IPS-NIHi11 (cell line): Measurements from ENCODE around the gene PTPN2.
"Not testable (repeated sequence)": the region's sequence is repeated elsewhere in the genome, so short reads cannot be mapped to it uniquely, and the experiment has no call there.

ENCODE experiments used
- DNase-seq: peaks from one replicate; pipeline ENCODE4 v3.0.0; 2012; ENCODE audit warnings: mixed read lengths, low spot score

The PTPN2 gene

GRCh38 chr18:12825230-12825629 is 58.8 kb downstream of the PTPN2 start:
- DNase-seq = no peak

DNA sequence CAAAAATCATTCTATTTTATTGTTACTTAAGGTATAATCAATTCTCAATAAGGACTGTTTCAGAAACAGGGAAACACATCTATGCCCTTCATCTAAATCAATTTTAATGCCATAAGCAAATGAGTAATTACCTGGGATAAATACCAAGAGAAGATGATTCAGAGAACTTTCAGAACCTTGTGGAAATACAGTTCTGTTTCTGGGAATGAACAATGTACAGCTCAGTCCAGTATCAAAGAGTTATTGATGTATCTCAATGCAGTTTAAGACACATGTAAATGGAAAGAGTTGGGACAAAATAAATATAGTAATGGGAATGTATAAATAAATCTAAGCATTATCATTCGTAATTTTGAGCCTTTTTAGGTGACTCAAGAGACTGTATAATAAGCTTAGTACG is 60.1 kb downstream of the PTPN2 start:
- DNase-seq = no peak

DNA sequence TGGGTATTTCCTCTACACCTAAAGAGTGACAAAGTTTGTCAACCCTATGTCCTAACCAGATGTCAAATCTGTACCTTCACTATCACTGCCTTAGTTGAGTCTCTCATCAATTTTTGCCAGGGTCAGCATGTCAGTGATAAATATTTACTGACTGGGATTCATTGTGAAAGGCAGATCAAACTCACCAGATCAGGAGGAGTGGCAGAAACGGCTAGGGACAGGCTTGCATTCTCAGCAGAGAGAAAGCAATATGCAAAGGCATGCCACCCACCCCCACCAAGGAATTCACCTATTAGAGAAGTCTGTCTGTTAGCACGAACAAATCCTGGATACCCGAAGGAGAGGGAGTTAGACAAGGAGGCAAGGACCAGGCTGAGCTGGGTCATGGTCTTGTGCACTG is 62.6 kb downstream of the PTPN2 start:
- DNase-seq = peak; percentile 56

GRCh38 chr18:12820506-12820905 is 63.5 kb downstream of the PTPN2 start:
- DNase-seq = no peak

DNA sequence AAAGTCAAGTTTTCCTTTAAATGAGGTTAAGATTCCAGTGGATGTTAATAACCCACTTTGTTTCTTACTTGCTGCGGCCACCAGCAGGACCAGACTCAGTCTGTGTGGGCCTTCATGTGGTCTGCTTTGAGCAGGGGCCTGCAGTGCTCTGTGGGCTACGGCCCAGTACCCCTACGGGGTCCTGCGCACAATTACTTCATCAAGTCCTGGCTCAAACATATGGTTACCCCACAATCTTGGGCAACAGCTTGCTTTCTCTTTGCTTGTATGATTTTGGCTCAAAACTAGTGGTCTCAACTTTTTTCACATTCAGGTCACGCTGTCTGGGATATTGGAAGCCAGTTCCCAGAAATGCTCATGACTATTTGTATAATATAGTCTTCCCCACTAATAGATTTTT is 64.2 kb downstream of the PTPN2 start:
- DNase-seq = no peak

DNA sequence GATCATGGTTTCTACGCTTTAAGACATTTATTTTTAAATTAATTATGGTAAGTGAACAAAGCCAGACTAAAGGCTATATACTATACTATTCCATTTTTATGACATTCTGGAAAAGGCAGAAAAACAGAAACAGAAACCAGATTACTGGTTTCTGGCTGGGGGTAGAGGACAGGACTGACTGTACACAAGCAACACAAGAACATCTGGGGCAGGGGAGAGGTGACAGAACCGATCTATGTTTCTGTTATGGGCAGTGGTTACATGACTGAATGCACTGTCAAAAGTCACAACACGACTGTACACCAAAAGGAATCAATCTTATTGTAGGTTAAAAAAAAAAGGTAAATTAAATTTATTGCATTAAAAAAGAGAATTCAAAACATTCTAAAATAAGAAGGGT is 64.7 kb downstream of the PTPN2 start:
- DNase-seq = no peak

DNA sequence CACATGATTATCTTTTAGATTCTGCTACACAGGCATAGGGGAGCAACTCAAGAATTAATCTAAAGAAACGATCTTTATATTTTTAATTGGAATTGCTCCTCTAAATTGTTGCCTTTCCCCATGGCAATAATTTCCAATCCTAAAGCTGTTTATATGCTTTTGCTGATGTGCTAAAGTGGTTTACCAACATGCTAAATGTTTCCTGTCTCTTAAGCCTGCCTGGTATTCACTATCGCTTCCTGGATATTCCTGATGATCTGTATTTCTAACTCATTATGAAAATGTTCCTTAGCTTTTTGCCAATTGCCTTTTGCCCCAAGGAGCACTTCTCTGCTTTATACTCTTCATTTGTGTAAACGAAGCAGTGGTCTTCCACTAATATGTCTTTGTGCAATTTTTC is 65.8 kb downstream of the PTPN2 start:
- DNase-seq = no peak

GRCh38 chr18:12816451-12816850 is 67.6 kb downstream of the PTPN2 start:
- no peak for DNase-seq

- DNase-seq = no peak
Measured at GRCh38 chr18:12811191-12811950, 72.7 kb downstream of the PTPN2 start.

- DNase-seq = no peak
Measured at GRCh38 chr18:12803069-12803936, 80.7 kb downstream of the PTPN2 start.

GRCh38 chr18:12802538-12802937 is 81.5 kb downstream of the PTPN2 start:
- no peak for DNase-seq

- no peak for DNase-seq
Measured at GRCh38 chr18:12796448-12796847, 87.6 kb downstream of the PTPN2 start.

DNA sequence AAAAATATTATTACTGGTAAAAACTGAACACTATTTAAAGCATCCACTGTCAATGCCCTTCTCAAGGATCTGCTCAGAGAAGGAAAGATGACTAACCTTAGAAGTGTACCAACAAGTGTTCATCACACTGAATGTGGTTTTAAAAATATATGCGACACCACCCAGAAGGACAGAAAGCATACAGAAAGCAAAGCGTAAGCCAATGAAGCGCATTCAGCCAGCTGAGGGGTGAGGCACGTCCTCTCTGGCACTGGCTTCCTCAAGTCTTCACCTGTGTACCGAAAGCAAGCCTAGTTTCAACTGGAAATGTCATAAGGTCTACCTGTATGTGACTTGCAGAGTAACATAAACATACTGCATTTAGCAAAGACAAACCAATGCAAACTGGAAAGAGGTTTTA is 92.4 kb downstream of the PTPN2 start:
- DNase-seq = no peak

GRCh38 chr18:12786669-12787068 is 97.4 kb downstream of the PTPN2 start:
- DNase-seq = no peak

GRCh38 chr18:12783524-12783923 is 100.5 kb downstream of the PTPN2 start:
- no peak for DNase-seq

DNA sequence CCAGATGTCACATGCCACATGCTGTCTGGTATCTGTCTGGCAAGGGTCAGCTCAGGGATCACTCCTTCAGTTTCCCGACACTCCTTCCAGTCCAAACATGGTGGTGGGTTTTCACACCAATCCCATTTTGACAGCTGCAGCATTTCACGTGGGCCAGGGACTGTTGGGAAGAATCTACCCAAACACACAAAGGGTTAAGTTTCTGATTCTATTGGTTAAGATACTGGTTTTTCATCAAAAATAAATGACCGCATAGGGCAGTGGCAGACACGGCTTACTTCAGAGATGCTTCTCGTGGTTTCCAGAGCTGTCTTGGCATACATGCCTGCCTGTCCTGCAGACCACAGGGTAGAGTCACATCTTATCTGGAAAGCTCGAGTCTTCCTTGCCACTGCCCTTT is 101.5 kb downstream of the PTPN2 start:
- DNase-seq = no peak

GRCh38 chr18:12779456-12779855 is 104.6 kb downstream of the PTPN2 start:
- DNase-seq = no peak

DNA sequence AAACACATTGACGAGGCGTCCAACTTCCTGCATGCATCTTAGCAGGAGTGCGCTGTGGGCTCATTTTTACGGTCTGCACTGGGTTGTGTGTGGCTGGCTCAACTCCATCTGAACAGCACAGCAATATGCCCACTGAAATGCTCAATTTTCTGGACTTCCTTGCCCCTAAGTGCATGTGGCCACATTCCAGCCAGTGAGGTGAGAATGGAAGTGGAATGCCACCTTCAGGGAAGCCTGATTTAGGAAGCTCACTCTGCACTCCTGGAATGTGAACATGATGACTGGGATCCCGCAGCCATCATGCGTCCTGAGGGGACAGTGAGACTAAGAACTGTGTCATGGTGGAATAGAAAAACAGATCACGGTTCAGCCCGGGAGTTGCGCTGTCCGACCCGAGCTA is 105.0 kb downstream of the PTPN2 start:
- no peak for DNase-seq

- peak; percentile 46 for DNase-seq
Measured at GRCh38 chr18:12777500-12777944, 106.5 kb downstream of the PTPN2 start.

GRCh38 chr18:12776821-12777471 is 107.1 kb downstream of the PTPN2 start:
- no peak for DNase-seq

DNA sequence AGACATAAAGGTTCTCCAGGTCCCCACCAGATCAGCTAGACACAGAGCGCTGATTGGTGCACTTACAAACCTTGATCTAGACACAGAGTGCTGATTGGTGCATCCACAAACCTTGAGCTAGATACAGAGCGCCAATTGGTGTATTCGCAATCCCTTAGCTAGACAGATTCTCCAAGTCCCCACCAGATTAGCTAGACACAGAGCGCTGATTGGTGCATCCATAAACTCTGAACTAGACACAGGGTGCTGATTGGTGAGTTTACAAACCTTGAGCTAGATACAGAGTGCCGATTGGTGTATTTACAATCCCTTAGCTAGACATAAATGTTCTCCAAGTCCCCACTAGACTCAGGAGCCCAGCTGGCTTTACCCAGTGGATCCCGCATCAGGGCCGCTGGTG is 107.6 kb downstream of the PTPN2 start:
- DNase-seq = not testable (repeated sequence)

DNA sequence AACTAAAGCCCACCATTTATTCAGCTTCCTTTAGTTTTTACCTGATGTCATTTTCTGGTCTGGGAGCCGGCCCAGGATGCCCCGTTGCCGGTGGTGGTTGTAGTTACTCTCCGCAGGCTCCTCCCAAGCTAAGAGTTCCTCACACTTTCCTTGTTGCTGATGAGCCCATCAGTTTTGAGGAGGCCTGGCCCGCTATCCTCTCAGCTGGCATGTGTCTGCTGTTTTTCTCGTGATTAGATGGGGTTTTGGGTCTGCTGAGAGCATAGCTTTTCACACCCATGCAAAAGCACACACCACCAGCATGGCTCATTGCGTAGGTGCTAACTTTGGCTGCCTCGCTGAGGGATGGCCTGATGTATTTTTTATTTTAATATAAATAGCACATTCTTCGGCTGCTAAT is 109.1 kb downstream of the PTPN2 start:
- no peak for DNase-seq

GRCh38 chr18:12773369-12773768 is 110.7 kb downstream of the PTPN2 start:
- no peak for DNase-seq
